ENCODE measurements around the gene CCDC102A. TPM values are rescaled to one million over a fixed set of nuclear protein-coding genes. Genes with fewer than 3 reads are reported as not detected.

CCDC102A gene
- polyA plus RNA-seq, 3 donors: not detected

- Histone ChIP-seq H3K27ac (ENCODE audit: low read depth in 1 of 2, low read length in 2 of 2) (no peak overlapping the region), H4K20me1 (ENCODE audit: insufficient read depth, low read length) (no peaks in the 10 kb centered on the region), H3K4me1 (ENCODE audit: control insufficient read depth in 1 of 2, insufficient read depth in 2 of 2, low read length in 2 of 2) (no peaks in the 10 kb centered on the region), H3K36me3 (replicated peaks in 1 of 2; ENCODE audit: control insufficient read depth in 1 of 2, insufficient read depth in 2 of 2, low read length in 2 of 2) (no peaks in the 10 kb centered on the region), H3K4me3 (replicated peaks in 1 of 3; ENCODE audit: low read depth in 2 of 3, low read length in 3 of 3) (no peak overlapping the region), H3K27me3 (ENCODE audit: control insufficient read depth in 2 of 2, insufficient read depth in 2 of 2, low read length in 2 of 2) (no peaks in the 10 kb centered on the region), H3K79me2 (ENCODE audit: insufficient read depth, low read length) (no peaks in the 10 kb centered on the region), H3K9me3 (replicated peaks in 1 of 2; ENCODE audit: control insufficient read depth in 1 of 2, insufficient read depth in 1 of 2, low read length in 2 of 2) (no peaks in the 10 kb centered on the region), H2AFZ (ENCODE audit: insufficient read depth, low read depth, low read length, poor library complexity, severe bottlenecking) (no peak overlapping the region), H3K4me2 (replicated peaks; ENCODE audit: extremely low read depth, low read length, poor library complexity, severe bottlenecking) (no peak overlapping the region), H3K9ac (ENCODE audit: insufficient read depth, low read length, poor library complexity, severe bottlenecking) (no peak overlapping the region)
- no peak overlapping the region for H3K4me3 Mint-ChIP-seq
- no peaks in the 10 kb centered on the region for H3K9me3 Mint-ChIP-seq
- no peak for TF ChIP-seq CTCF (IDR thresholded peaks at IDR 0.05)
- intact Hi-C loops (cut with micrococcal nuclease): no loop called here
- peaks cover 2 to 5% (median 3%) of the 10 kb centered on the region in 3 donors for H3K27me3 Mint-ChIP-seq (ENCODE audit: low read depth in 3 of 3)
- H3K27ac Mint-ChIP-seq: peak overlapping the region in 1 of 7 donors; percentile 30
- no peaks in the 10 kb centered on the region for H3K36me3 Mint-ChIP-seq
- no CpG with 5 or more reads among the region's 6 CpGs for WGBS (ENCODE audit: insufficient coverage)
- no peak for DNase-seq
- H3K4me1 Mint-ChIP-seq: no peaks in the 10 kb centered on the region
Measured at GRCh38 chr16:57504001-57504400, 32.4 kb downstream of the CCDC102A start.

DNA sequence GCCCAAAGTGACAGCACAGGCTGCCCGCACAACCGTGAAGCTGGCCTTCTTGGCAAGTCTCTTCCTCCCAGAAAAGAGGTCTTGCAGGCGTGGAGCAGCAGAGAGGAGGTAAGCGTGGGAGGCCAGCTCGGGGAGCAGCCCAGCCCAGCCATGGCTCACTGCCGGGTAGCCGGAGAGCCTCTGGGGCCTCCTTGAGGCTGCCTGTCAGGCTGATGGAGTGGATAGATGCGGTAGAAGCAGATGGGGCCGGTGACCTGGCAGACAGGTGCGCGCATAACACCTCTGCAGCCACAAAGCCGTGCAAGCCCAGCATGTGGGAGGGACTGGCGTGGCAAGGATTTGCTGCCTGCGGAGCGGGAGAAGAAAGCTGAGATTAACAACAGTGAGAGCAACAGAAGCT is 33.0 kb downstream of the CCDC102A start:
- Mint-ChIP-seq H3K9me3 (no peaks in the 10 kb centered on the region), H3K4me1 (no peaks in the 10 kb centered on the region), H3K27me3 (ENCODE audit: low read depth in 3 of 3) (peaks cover 0 to 5% (median 3%) of the 10 kb centered on the region in 3 donors), H3K36me3 (no peaks in the 10 kb centered on the region), H3K4me3 (no peak overlapping the region), H3K27ac (peak overlapping the region in 1 of 7 donors; percentile 7)
- no peak for DNase-seq
- H3K36me3 ChIP-seq (replicated peaks in 1 of 2; ENCODE audit: control insufficient read depth in 1 of 2, insufficient read depth in 2 of 2, low read length in 2 of 2): no peaks in the 10 kb centered on the region
- no peaks in the 10 kb centered on the region for H3K27me3 ChIP-seq (ENCODE audit: control insufficient read depth in 2 of 2, insufficient read depth in 2 of 2, low read length in 2 of 2)
- H4K20me1 ChIP-seq (ENCODE audit: insufficient read depth, low read length): no peaks in the 10 kb centered on the region
- WGBS (ENCODE audit: insufficient coverage): 95% methylated on average over 15 of the region's 15 CpGs
- no peak for TF ChIP-seq CTCF (IDR thresholded peaks at IDR 0.05)
- H3K79me2 ChIP-seq (ENCODE audit: insufficient read depth, low read length): no peaks in the 10 kb centered on the region
- no peaks in the 10 kb centered on the region for H3K9me3 ChIP-seq (replicated peaks in 1 of 2; ENCODE audit: control insufficient read depth in 1 of 2, insufficient read depth in 1 of 2, low read length in 2 of 2)
- no peak overlapping the region for H3K27ac ChIP-seq (ENCODE audit: low read depth in 1 of 2, low read length in 2 of 2)
- intact Hi-C loops (cut with micrococcal nuclease): no loop called here
- H3K4me3 ChIP-seq (replicated peaks in 1 of 3; ENCODE audit: low read depth in 2 of 3, low read length in 3 of 3): no peak overlapping the region
- no peak overlapping the region for H2AFZ ChIP-seq (ENCODE audit: insufficient read depth, low read depth, low read length, poor library complexity, severe bottlenecking)
- H3K4me2 ChIP-seq (replicated peaks; ENCODE audit: extremely low read depth, low read length, poor library complexity, severe bottlenecking): no peak overlapping the region
- no peaks in the 10 kb centered on the region for H3K4me1 ChIP-seq (ENCODE audit: control insufficient read depth in 1 of 2, insufficient read depth in 2 of 2, low read length in 2 of 2)
- H3K9ac ChIP-seq (ENCODE audit: insufficient read depth, low read length, poor library complexity, severe bottlenecking): no peak overlapping the region
